ENCODE data around the gene HECTD3. TPM values are rescaled to one million over a fixed set of nuclear protein-coding genes. Genes with fewer than 3 reads are reported as not detected.

The HECTD3 gene
- total RNA-seq, 2 experiments from 2014 or later = 13.3 to 30.1 TPM

- BruUV-seq (replicated peaks) = no TSS peak
Observed at GRCh38 chr1:45005761-45006160, 5.4 kb downstream of the HECTD3 start.

GRCh38 chr1:45004281-45004920, 6.7 kb downstream of the HECTD3 start:
- Histone ChIP-seq H3K4me1 (ENCODE audit: insufficient read depth, low read length, poor library complexity, severe bottlenecking) (peaks cover 7% of the 10 kb centered on the region), H3K9me3 (ENCODE audit: low read length) (no peaks in the 10 kb centered on the region), H3K9me2 (ENCODE audit: insufficient read depth, low read length) (no peaks in the 10 kb centered on the region), H4K20me1 (ENCODE audit: insufficient read depth, low read length) (no peaks in the 10 kb centered on the region), H3K27ac (ENCODE audit: low read depth, low read length, poor library complexity, severe bottlenecking) (no peak overlapping the region), H2AFZ (ENCODE audit: low read length) (no peak overlapping the region), H3K4me2 (ENCODE audit: low read length) (no peak overlapping the region), H3K79me2 (ENCODE audit: insufficient read depth, low read depth, low read length) (no peaks in the 10 kb centered on the region), H3K36me3 (ENCODE audit: insufficient read depth, low read length) (peaks cover 51% of the 10 kb centered on the region; the same call in 1 of the 2 replicates), H3K4me3 (ENCODE audit: low read depth, low read length, poor library complexity, severe bottlenecking) (no peak overlapping the region)
- intact Hi-C loops (cut with micrococcal nuclease; ENCODE audit: unreplicated experiment) = no loop called here
- ChIA-PET POLR2A (no interaction called here), CTCF (ENCODE audit: unreplicated experiment) (no interaction called here)
- BruUV-seq (replicated peaks) = no TSS peak
- no peak for TF ChIP-seq EZH2phosphoT487 (IDR thresholded peaks at IDR 0.05; ENCODE audit: borderline replicate concordance, low read depth, low read length)
- TF ChIP-seq CTCF (conservative IDR thresholded peaks at IDR 0.05; ENCODE audit: low read length) = no peak
- no peak for DNase-seq (ENCODE audit: low spot score)

More at GRCh38 chr1:45005761-45006160, 5.4 kb downstream of the HECTD3 start:
- Histone ChIP-seq H3K4me2 (ENCODE audit: low read length) (no peak overlapping the region), H3K27ac (ENCODE audit: low read depth, low read length, poor library complexity, severe bottlenecking) (no peak overlapping the region), H2AFZ (ENCODE audit: low read length) (no peak overlapping the region), H3K9me3 (ENCODE audit: low read length) (no peaks in the 10 kb centered on the region), H4K20me1 (ENCODE audit: insufficient read depth, low read length) (no peaks in the 10 kb centered on the region), H3K36me3 (ENCODE audit: insufficient read depth, low read length) (peaks cover 51% of the 10 kb centered on the region; the same call in 1 of the 2 replicates), H3K4me1 (ENCODE audit: insufficient read depth, low read length, poor library complexity, severe bottlenecking) (peaks cover 9% of the 10 kb centered on the region), H3K9me2 (ENCODE audit: insufficient read depth, low read length) (no peaks in the 10 kb centered on the region), H3K79me2 (ENCODE audit: insufficient read depth, low read depth, low read length) (no peaks in the 10 kb centered on the region), H3K4me3 (ENCODE audit: low read depth, low read length, poor library complexity, severe bottlenecking) (no peak overlapping the region)
- DNase-seq (ENCODE audit: low spot score) = no peak
- ChIA-PET CTCF (ENCODE audit: unreplicated experiment) (no interaction called here), POLR2A (no interaction called here)
- intact Hi-C loops (cut with micrococcal nuclease; ENCODE audit: unreplicated experiment) = no loop called here
- TF ChIP-seq CTCF (conservative IDR thresholded peaks at IDR 0.05; ENCODE audit: low read length) (no peak), EZH2phosphoT487 (IDR thresholded peaks at IDR 0.05; ENCODE audit: borderline replicate concordance, low read depth, low read length) (no peak)

GRCh38 chr1:45003741-45004140, 7.4 kb downstream of the HECTD3 start:
- no peak overlapping the region for H3K4me2 ChIP-seq (ENCODE audit: low read length)
- H3K9me3 ChIP-seq (ENCODE audit: low read length) = no peaks in the 10 kb centered on the region
- peaks cover 7% of the 10 kb centered on the region for H3K4me1 ChIP-seq (ENCODE audit: insufficient read depth, low read length, poor library complexity, severe bottlenecking)
- ChIA-PET POLR2A (no interaction called here), CTCF (ENCODE audit: unreplicated experiment) (no interaction called here)
- H3K9me2 ChIP-seq (ENCODE audit: insufficient read depth, low read length) = no peaks in the 10 kb centered on the region
- H2AFZ ChIP-seq (ENCODE audit: low read length) = no peak overlapping the region
- peaks cover 51% of the 10 kb centered on the region; the same call in 1 of the 2 replicates for H3K36me3 ChIP-seq (ENCODE audit: insufficient read depth, low read length)
- no peaks in the 10 kb centered on the region for H3K79me2 ChIP-seq (ENCODE audit: insufficient read depth, low read depth, low read length)
- TF ChIP-seq EZH2phosphoT487 (IDR thresholded peaks at IDR 0.05; ENCODE audit: borderline replicate concordance, low read depth, low read length) = no peak
- TF ChIP-seq CTCF (conservative IDR thresholded peaks at IDR 0.05; ENCODE audit: low read length) = no peak
- H4K20me1 ChIP-seq (ENCODE audit: insufficient read depth, low read length) = no peaks in the 10 kb centered on the region
- intact Hi-C loops (cut with micrococcal nuclease; ENCODE audit: unreplicated experiment) = no loop called here
- H3K27ac ChIP-seq (ENCODE audit: low read depth, low read length, poor library complexity, severe bottlenecking) = no peak overlapping the region
- no peak for DNase-seq (ENCODE audit: low spot score)
- BruUV-seq (replicated peaks) = no TSS peak
- H3K4me3 ChIP-seq (ENCODE audit: low read depth, low read length, poor library complexity, severe bottlenecking) = no peak overlapping the region

All from OCI-LY7 (cell line).